ENCODE data around the gene USP44. TPM values are rescaled to one million over a fixed set of nuclear protein-coding genes. Genes with fewer than 3 reads are reported as not detected.

USP44 gene
- total and polyA plus RNA-seq, 2 of the 13 experiments (the other 11 are each of a cell fraction or from before 2014, with no cell fraction given) = 0.05 to 0.07 TPM

- TF ChIP-seq, protein P1, sequence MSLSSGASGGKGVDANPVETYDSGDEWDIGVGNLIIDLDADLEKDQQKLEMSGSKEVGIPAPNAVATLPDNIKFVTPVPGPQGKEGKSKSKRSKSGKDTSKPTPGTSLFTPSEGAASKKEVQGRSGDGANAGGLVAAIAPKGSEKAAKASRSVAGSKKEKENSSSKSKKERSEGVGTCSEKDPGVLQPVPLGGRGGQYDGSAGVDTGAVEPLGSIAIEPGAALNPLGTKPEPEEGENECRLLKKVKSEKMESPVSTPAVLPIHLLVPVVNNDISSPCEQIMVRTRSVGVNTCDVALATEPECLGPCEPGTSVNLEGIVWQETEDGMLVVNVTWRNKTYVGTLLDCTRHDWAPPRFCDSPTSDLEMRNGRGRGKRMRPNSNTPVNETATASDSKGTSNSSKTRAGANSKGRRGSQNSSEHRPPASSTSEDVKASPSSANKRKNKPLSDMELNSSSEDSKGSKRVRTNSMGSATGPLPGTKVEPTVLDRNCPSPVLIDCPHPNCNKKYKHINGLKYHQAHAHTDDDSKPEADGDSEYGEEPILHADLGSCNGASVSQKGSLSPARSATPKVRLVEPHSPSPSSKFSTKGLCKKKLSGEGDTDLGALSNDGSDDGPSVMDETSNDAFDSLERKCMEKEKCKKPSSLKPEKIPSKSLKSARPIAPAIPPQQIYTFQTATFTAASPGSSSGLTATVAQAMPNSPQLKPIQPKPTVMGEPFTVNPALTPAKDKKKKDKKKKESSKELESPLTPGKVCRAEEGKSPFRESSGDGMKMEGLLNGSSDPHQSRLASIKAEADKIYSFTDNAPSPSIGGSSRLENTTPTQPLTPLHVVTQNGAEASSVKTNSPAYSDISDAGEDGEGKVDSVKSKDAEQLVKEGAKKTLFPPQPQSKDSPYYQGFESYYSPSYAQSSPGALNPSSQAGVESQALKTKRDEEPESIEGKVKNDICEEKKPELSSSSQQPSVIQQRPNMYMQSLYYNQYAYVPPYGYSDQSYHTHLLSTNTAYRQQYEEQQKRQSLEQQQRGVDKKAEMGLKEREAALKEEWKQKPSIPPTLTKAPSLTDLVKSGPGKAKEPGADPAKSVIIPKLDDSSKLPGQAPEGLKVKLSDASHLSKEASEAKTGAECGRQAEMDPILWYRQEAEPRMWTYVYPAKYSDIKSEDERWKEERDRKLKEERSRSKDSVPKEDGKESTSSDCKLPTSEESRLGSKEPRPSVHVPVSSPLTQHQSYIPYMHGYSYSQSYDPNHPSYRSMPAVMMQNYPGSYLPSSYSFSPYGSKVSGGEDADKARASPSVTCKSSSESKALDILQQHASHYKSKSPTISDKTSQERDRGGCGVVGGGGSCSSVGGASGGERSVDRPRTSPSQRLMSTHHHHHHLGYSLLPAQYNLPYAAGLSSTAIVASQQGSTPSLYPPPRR (CRISPR knock-in tag; IDR thresholded peaks at IDR 0.05; ENCODE audit: borderline replicate concordance) = peak; percentile 69; the same call in 1 of the 2 replicates
- TF ChIP-seq DMTF1 (CRISPR knock-in tag; IDR thresholded peaks at IDR 0.05) = no peak
- TF ChIP-seq MTF2 (CRISPR knock-in tag; IDR thresholded peaks at IDR 0.05; ENCODE audit: borderline replicate concordance) = 0 out of 2 replicates have a peak, but pooled peaks have one; percentile 57
- peak; percentile 88 for TF ChIP-seq KLF6 (CRISPR knock-in tag; IDR thresholded peaks at IDR 0.05)
- TF ChIP-seq ZFYVE20 (CRISPR knock-in tag; IDR thresholded peaks at IDR 0.05; ENCODE audit: borderline replicate concordance, low read depth) = no peak
- 0 out of 2 replicates have a peak, but pooled peaks have one; percentile 21 for TF ChIP-seq FOXJ3 (CRISPR knock-in tag; IDR thresholded peaks at IDR 0.05; ENCODE audit: borderline replicate concordance)
- no peak for TF ChIP-seq CHCHD3 (CRISPR knock-in tag; IDR thresholded peaks at IDR 0.05)
- TF ChIP-seq ZNF292 (CRISPR knock-in tag; IDR thresholded peaks at IDR 0.05; ENCODE audit: borderline replicate concordance, low read depth) = peak; percentile 81
- TF ChIP-seq ZNF33A (CRISPR knock-in tag; IDR thresholded peaks at IDR 0.05; ENCODE audit: borderline replicate concordance) = no peak
- TF ChIP-seq, protein P2, sequence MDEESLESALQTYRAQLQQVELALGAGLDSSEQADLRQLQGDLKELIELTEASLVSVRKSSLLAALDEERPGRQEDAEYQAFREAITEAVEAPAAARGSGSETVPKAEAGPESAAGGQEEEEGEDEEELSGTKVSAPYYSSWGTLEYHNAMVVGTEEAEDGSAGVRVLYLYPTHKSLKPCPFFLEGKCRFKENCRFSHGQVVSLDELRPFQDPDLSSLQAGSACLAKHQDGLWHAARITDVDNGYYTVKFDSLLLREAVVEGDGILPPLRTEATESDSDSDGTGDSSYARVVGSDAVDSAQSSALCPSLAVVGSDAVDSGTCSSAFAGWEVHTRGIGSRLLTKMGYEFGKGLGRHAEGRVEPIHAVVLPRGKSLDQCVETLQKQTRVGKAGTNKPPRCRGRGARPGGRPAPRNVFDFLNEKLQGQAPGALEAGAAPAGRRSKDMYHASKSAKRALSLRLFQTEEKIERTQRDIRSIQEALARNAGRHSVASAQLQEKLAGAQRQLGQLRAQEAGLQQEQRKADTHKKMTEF (CRISPR knock-in tag; IDR thresholded peaks at IDR 0.05) = peak; percentile 88
- peak; percentile 80; the same call in 1 of the 2 replicates for TF ChIP-seq ZNF839 (CRISPR knock-in tag; IDR thresholded peaks at IDR 0.05; ENCODE audit: borderline replicate concordance)
- TF ChIP-seq AGO1 (IDR thresholded peaks at IDR 0.05; ENCODE audit: low read depth, low read length, poor library complexity, severe bottlenecking) = no peak
- peak; percentile 75; the same call in 1 of the 2 replicates for TF ChIP-seq ZNF567 (CRISPR knock-in tag; IDR thresholded peaks at IDR 0.05; ENCODE audit: borderline replicate concordance)
- TF ChIP-seq SNAI1 (CRISPR knock-in tag; IDR thresholded peaks at IDR 0.05; ENCODE audit: borderline replicate concordance) = no peak; the same call in 1 of the 2 replicates
These were observed 77.2 kb downstream of the USP44 start, which contains the start of gene METAP2 (continued) for GRCh38 chr12:95473884-95474659.

Data from HepG2 (cell line).